Measurements from ENCODE around the gene MAGI1. TPM values are rescaled to one million over a fixed set of nuclear protein-coding genes. Genes with fewer than 3 reads are reported as not detected.
"Not testable (repeated sequence)": the region's sequence is repeated elsewhere in the genome, so short reads cannot be mapped to it uniquely, and the experiment has no call there.

MAGI1 gene
- total RNA-seq, 2 donors from 2014 or later = 23.4 to 41.4 TPM

DNA sequence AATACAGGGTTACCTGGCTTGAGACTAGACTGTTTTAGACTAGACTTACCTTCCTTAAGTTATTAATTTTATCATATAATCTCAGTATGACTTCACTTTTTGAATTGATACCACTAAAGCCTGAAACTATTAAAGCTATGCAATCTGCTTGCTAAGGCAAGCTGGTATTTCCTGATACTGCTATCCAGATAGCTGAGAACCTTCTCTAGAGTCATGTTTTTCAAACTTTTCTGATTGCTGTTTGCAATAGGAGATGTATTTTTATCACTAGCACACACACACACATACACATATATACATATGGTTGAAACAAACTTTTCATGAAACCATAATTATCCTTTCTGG lies 9.3 kb upstream of the MAGI1 start:
- intact Hi-C loops (cut with DNase I) = no loop called here
- TF ChIP-seq, protein P1, sequence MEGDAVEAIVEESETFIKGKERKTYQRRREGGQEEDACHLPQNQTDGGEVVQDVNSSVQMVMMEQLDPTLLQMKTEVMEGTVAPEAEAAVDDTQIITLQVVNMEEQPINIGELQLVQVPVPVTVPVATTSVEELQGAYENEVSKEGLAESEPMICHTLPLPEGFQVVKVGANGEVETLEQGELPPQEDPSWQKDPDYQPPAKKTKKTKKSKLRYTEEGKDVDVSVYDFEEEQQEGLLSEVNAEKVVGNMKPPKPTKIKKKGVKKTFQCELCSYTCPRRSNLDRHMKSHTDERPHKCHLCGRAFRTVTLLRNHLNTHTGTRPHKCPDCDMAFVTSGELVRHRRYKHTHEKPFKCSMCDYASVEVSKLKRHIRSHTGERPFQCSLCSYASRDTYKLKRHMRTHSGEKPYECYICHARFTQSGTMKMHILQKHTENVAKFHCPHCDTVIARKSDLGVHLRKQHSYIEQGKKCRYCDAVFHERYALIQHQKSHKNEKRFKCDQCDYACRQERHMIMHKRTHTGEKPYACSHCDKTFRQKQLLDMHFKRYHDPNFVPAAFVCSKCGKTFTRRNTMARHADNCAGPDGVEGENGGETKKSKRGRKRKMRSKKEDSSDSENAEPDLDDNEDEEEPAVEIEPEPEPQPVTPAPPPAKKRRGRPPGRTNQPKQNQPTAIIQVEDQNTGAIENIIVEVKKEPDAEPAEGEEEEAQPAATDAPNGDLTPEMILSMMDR (IDR thresholded peaks at IDR 0.05) = no peak

DNA sequence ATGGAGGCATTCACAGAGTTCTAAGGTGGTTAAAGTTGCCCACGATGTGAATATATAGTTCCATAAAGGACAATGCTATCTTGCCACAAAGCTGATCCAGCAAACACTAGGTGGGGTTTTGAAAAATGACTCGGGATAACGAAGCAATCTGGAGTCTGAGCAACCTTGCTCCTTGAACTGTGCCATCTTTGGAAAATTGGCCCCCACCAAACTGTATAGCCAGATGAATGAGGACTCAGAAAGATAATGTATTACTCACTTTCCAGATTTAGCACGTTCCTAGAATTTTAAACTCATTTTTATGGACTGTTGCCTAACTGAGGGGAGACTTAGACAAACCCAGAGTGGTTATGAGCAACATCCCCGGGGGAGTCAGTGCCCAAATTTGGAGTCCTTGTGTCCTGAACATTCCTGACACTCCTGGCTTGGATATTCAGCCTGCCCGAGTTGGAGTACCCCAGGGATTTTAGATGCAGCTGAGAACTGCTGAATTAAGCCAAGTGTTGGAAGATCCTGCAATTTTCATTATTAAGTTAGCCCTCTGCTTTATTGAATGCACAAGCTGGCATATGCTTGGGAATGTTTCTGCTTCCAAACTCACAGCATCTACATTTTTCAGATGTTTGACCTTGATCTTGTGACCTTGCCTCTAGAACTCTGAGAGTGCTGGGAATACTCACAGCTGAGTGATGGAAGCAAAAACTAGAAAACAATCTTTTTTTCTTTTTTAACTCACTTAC lies 8.8 kb upstream of the MAGI1 start:
- no peak overlapping the region for H3K4me3 ChIP-seq
- no peaks in the 10 kb centered on the region for H3K4me1 ChIP-seq
- no peaks in the 10 kb centered on the region for H3K36me3 ChIP-seq
- no peak for DNase-seq
- TF ChIP-seq, protein P1 (IDR thresholded peaks at IDR 0.05) = no peak
- H3K9me3 ChIP-seq = no peaks in the 10 kb centered on the region
- intact Hi-C loops (cut with DNase I) = no loop called here
- H3K27me3 ChIP-seq = no peaks in the 10 kb centered on the region
- H3K27ac ChIP-seq = peak overlapping the region; percentile 15
- H3K9ac ChIP-seq (ENCODE audit: low read depth in 2 of 2, low read length in 2 of 2) = peak overlapping the region in 1 of 2 donors; percentile 14

More for the DNA sequence above, 9.3 kb upstream of the MAGI1 start:
- H3K4me3 ChIP-seq = no peak overlapping the region
- no peak for DNase-seq
- no peaks in the 10 kb centered on the region for H3K27me3 ChIP-seq
- H3K9ac ChIP-seq (ENCODE audit: low read depth in 2 of 2, low read length in 2 of 2) = no peak overlapping the region
- no peaks in the 10 kb centered on the region for H3K4me1 ChIP-seq
- H3K27ac ChIP-seq = peak overlapping the region; percentile 15
- H3K36me3 ChIP-seq = no peaks in the 10 kb centered on the region
- H3K9me3 ChIP-seq = no peaks in the 10 kb centered on the region

DNA sequence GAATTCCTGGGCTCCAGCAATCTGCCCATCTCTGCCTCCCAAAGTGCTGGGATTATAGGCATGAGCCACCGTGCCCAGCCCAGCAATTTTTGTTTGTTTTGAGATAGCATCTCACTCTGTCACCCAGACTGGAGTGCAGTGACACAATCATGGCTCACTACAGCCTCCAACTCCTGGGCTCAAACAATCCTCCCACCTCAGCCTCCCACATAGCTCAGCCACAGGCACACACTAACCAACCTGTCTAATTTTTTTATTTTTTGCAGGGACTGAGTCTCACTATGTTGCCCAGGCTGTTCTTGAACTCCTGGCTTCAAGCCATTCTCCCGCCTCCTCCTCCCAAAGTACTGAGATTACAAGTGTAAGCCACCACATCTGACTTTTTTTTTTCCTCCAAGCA lies 7.6 kb upstream of the MAGI1 start:
- H3K4me1 ChIP-seq; H3K27ac ChIP-seq; H3K27me3 ChIP-seq; H3K36me3 ChIP-seq; H3K4me3 ChIP-seq; intact Hi-C loops (cut with DNase I); H3K9me3 ChIP-seq; DNase-seq; H3K9ac ChIP-seq (ENCODE audit: low read depth in 2 of 2, low read length in 2 of 2): not testable (repeated sequence)

DNA sequence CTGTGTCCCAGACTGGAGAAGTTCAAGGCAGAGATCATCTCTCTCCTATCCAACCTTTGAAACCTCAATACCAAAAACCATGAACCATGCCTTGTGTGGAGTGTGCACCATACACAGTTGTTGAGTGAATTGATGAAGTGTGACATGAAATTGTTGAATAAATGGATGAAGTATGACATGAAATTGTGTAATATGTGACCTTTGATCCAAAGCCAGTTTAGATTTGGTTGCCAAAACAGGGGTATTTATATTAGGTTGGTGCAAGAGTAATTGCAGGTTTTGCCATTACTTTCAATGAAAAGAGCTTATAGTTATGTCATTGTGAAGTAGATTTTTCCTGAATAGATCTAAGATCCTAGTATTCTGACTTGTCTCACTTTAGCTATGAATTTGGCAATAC lies 3.1 kb upstream of the MAGI1 start:
- Histone ChIP-seq H3K4me1 (no peaks in the 10 kb centered on the region), H3K9ac (ENCODE audit: low read depth in 2 of 2, low read length in 2 of 2) (no peak overlapping the region), H3K27ac (no peak overlapping the region), H3K9me3 (no peaks in the 10 kb centered on the region), H3K27me3 (no peaks in the 10 kb centered on the region), H3K36me3 (no peaks in the 10 kb centered on the region), H3K4me3 (no peak overlapping the region)
- DNase-seq = no peak
- intact Hi-C loops (cut with DNase I) = no loop called here
- TF ChIP-seq, protein P1 (IDR thresholded peaks at IDR 0.05) = no peak

DNA sequence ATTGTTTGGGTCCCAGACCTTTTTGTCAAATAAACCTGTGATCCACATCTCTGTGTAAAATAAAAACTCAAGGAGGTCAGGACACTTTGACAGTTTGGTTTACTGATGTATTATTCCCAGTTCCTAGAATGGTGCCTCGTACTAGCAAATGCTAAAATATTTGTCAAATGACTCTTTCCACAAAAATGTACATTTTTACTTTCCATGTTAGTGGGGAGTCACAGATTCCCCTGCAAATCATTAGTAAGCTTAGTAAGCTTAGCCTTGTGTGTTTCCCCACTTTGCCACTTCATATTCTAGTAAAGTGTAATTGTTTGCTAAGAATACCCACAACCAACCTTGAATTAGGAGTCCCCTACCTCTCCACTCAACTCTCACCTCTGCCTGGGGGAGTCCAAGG lies 2.4 kb upstream of the MAGI1 start:
- no peak overlapping the region for H3K27ac ChIP-seq
- no peaks in the 10 kb centered on the region for H3K4me1 ChIP-seq
- DNase-seq = no peak
- intact Hi-C loops (cut with DNase I) = no loop called here
- no peak overlapping the region for H3K9ac ChIP-seq (ENCODE audit: low read depth in 2 of 2, low read length in 2 of 2)
- H3K36me3 ChIP-seq = no peaks in the 10 kb centered on the region
- TF ChIP-seq, protein P1 (IDR thresholded peaks at IDR 0.05) = no peak
- H3K9me3 ChIP-seq = no peaks in the 10 kb centered on the region
- H3K4me3 ChIP-seq = no peak overlapping the region
- no peaks in the 10 kb centered on the region for H3K27me3 ChIP-seq

DNA sequence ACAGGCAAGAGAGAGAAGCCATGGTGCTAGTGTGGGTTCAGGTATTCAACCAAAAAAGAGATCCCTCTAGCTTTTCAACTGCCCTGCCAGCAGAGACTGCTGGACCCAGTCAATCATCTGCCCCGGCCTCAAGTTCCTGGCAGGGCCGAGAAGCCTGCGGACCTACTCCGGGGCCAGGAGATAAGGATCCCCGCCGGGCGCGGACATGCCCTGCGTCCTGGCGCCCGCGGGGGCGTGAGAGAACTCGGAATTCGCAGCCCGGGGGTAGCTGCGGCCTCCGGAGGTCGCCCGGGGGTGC lies 821 bp upstream of the MAGI1 start:
- H3K27me3 ChIP-seq = no peaks in the 10 kb centered on the region
- no peaks in the 10 kb centered on the region for H3K9me3 ChIP-seq
- no peaks in the 10 kb centered on the region for H3K36me3 ChIP-seq
- peak overlapping the region; percentile 85 for H3K27ac ChIP-seq
- peak overlapping the region; percentile 67 to 79 for H3K9ac ChIP-seq (ENCODE audit: low read depth in 2 of 2, low read length in 2 of 2)
- peak overlapping the region; percentile 65 for H3K4me3 ChIP-seq
- intact Hi-C loops (cut with DNase I) = loop anchor here (5.0 kb wide), 1 partner anchor 252 kb away; no protein-coding TSS in a partner anchor
- H3K4me1 ChIP-seq = no peaks in the 10 kb centered on the region
- DNase-seq = peak; percentile 48
- TF ChIP-seq, protein P1 (IDR thresholded peaks at IDR 0.05) = no peak

Measured in colonic mucosa (tissue), 4 donors.